K562 (cell line): ENCODE data around the gene UBE2J2. TPM values are rescaled to one million over a fixed set of nuclear protein-coding genes. Genes with fewer than 3 reads are reported as not detected.

ENCODE experiments used
- CHD4 ChIP-seq: fragments of 200-600 bp; sonication (generic); IDR thresholded peaks from 3 replicates; pipeline ENCODE4 v1.6.1; 2012; ENCODE audit warnings: low read depth, mild to moderate bottlenecking, mixed read lengths, low read length, inconsistent platforms; ENCODE audit not compliant: insufficient read depth, insufficient replicate concordance, poor library complexity, severe bottlenecking
- CHD7 ChIP-seq: fragments of 200-600 bp; sonication (generic); IDR thresholded peaks from one replicate; pipeline ENCODE4 v1.6.1; 2012; ENCODE audit warnings: mild to moderate bottlenecking, low read depth, low read length, inconsistent platforms
- HDAC3 ChIP-seq: fragments of 450-650 bp; IDR thresholded peaks from 2 replicates; pipeline ENCODE4 v1.6.1; 2018; ENCODE audit warnings: borderline replicate concordance, mild to moderate bottlenecking, moderate library complexity; ENCODE audit not compliant: partially characterized antibody
- L3MBTL2 ChIP-seq: fragments of 450-650 bp; IDR thresholded peaks from 2 replicates; pipeline ENCODE4 v1.6.1; 2016; ENCODE audit warnings: mild to moderate bottlenecking, moderate library complexity
- MCM2 ChIP-seq: fragments of 450-650 bp; IDR thresholded peaks from 2 replicates; pipeline ENCODE4 v1.6.1; 2017; ENCODE audit warnings: low read depth, mild to moderate bottlenecking
- NCOR1 ChIP-seq: fragments of 450-650 bp; IDR thresholded peaks from 2 replicates; pipeline ENCODE4 v1.6.1; 2016; ENCODE audit warnings: mild to moderate bottlenecking, moderate library complexity
- POLR2B ChIP-seq: fragments of 450-650 bp; IDR thresholded peaks from 2 replicates; pipeline ENCODE4 v1.6.1; 2018; ENCODE audit warnings: low read depth; ENCODE audit not compliant: partially characterized antibody
- RBM22 ChIP-seq: fragments of 200-400 bp; formaldehyde crosslinking; IDR thresholded peaks from 2 replicates; pipeline ENCODE4 v1.6.1; 2018; ENCODE audit warnings: low read length, low read depth; ENCODE audit not compliant: poor library complexity, severe bottlenecking
- TFAM ChIP-seq: fragments of 250-450 bp; sonication (Bioruptor Pico); conservative IDR thresholded peaks from 2 replicates; pipeline ENCODE4 v1.5.0; 2021; ENCODE audit warnings: mild to moderate bottlenecking, moderate library complexity
- U2AF2 ChIP-seq: fragments of 200-400 bp; formaldehyde crosslinking; optimal IDR thresholded peaks from 2 replicates; pipeline ENCODE3; 2017; ENCODE audit warnings: low read depth, mild to moderate bottlenecking, low read length
- ZNF146 ChIP-seq: IDR thresholded peaks from one replicate; pipeline ENCODE4 v1.6.1; 2018; ENCODE audit warnings: missing compliant biosample characterization; ENCODE audit not compliant: unreplicated experiment
- ZNF239 ChIP-seq: fragments of 250-450 bp; sonication (Bioruptor Pico); IDR thresholded peaks from 2 replicates; pipeline ENCODE4 v1.4.0; 2020; ENCODE audit warnings: mild to moderate bottlenecking
- ZNF586 ChIP-seq: fragments of 450-650 bp; formaldehyde crosslinking; conservative IDR thresholded peaks from 2 replicates; pipeline ENCODE4 v1.4.0; 2020; ENCODE audit warnings: mild to moderate bottlenecking, moderate library complexity
- ZNF75A ChIP-seq: fragments of 450-650 bp; formaldehyde crosslinking; IDR thresholded peaks from 2 replicates; pipeline ENCODE4 v1.4.0; 2020; ENCODE audit warnings: mild to moderate bottlenecking
- ZNF778 ChIP-seq: fragments of 450-650 bp; formaldehyde crosslinking; IDR thresholded peaks from 2 replicates; pipeline ENCODE4 v1.4.0; 2020; ENCODE audit warnings: mild to moderate bottlenecking, moderate library complexity
- polyA plus RNA-seq, 8 experiments: library from polyadenylated mRNA; depleted of rRNA in 4 of 8; stranded (reverse) in 5 of 8; unstranded in 3 of 8; fragments of >200 nt; fragmentation: Nextera tagmentation in 2 of 8; fragmentation: Illumina TruSeq in 1 of 8; extraction: Ambion mirVana in 2 of 8; extraction: Trizol in 1 of 8; gene quantifications; 2 replicates each; pipeline versions ENCODE4 v1.2.1 to v1.2.3, GENCODE V29; 2011 to 2014; ENCODE audit warnings: inconsistent platforms in 1 of 8, missing spikeins in 1 of 8
- total RNA-seq, 7 experiments: library from RNA; depleted of rRNA in 6 of 7; stranded (reverse); fragments of >200 nt in 6 of 7; fragmentation: Illumina TruSeq in 2 of 7; extraction: Trizol in 2 of 7; gene quantifications; 2 replicates each; pipeline versions ENCODE4 v1.2.1 to v1.2.3, GENCODE V29; 2011 to 2021; ENCODE audit warnings: low replicate concordance in 1 of 7

Gene UBE2J2
- total and polyA plus RNA-seq, 9 of the 15 experiments (the other 6 are each of a cell fraction or from before 2014, with no cell fraction given) = 0.93 to 112 (median 75.5) TPM

GRCh38 chr1:1312450-1313314, 39.0 kb upstream of the UBE2J2 start (continued):
- TF ChIP-seq CHD7 = no peak
- TF ChIP-seq POLR2B = peak; percentile 30
- TF ChIP-seq U2AF2 = no peak
- no peak for TF ChIP-seq L3MBTL2
- TF ChIP-seq HDAC3 = no peak
- TF ChIP-seq ZNF586 = no peak
- no peak for TF ChIP-seq NCOR1
- no peak for TF ChIP-seq ZNF778 (CRISPR knock-in tag)
- no peak for TF ChIP-seq ZNF146 (CRISPR knock-in tag)
- TF ChIP-seq MCM2 = no peak
- peak; percentile 93 for TF ChIP-seq RBM22
- TF ChIP-seq CHD4 = no peak
- TF ChIP-seq TFAM (CRISPR knock-in tag) = no peak
- TF ChIP-seq ZNF239 = no peak
- TF ChIP-seq ZNF75A = no peak
